NCI-H345 treated with DMSO at 0.1 percent for 48 hours (cell line): ENCODE results near the gene CPSF4.

Source experiments
- DNase-seq: peaks from one replicate; lab custom pipeline; 2025; ENCODE audit not compliant: unreplicated experiment; lab: John Stamatoyannopoulos, UW

CPSF4 gene

GRCh38 chr7:99447943-99448342 is 9.2 kb downstream of the CPSF4 start:
- DNase-seq, result no peak

GRCh38 chr7:99448855-99449254 is 10.1 kb downstream of the CPSF4 start:
- DNase-seq, result no peak

- DNase-seq, result peak; percentile 31
Measured at GRCh38 chr7:99449326-99449725, 10.6 kb downstream of the CPSF4 start.

GRCh38 chr7:99451936-99452335 is 13.2 kb downstream of the CPSF4 start:
- no peak for DNase-seq

- DNase-seq, result no peak
Measured at GRCh38 chr7:99452541-99452940, 13.8 kb downstream of the CPSF4 start.

- no peak for DNase-seq
Measured at GRCh38 chr7:99453105-99453504, 14.4 kb downstream of the CPSF4 start.

- no peak for DNase-seq
Measured at GRCh38 chr7:99455874-99456273, 17.1 kb downstream of the CPSF4 start.

GRCh38 chr7:99456288-99456687 is 17.5 kb downstream of the CPSF4 start:
- DNase-seq, result no peak

- DNase-seq, result no peak
Measured at GRCh38 chr7:99457050-99457649, 18.4 kb downstream of the CPSF4 start.

- no peak for DNase-seq
Measured at GRCh38 chr7:99457650-99458493, 19.1 kb downstream of the CPSF4 start.

- DNase-seq, result no peak
Measured at GRCh38 chr7:99459087-99459486, 20.3 kb downstream of the CPSF4 start.

GRCh38 chr7:99460651-99461050 is 21.9 kb downstream of the CPSF4 start:
- DNase-seq, result no peak

- DNase-seq, result no peak
Measured at GRCh38 chr7:99461221-99461620, 22.5 kb downstream of the CPSF4 start.

- no peak for DNase-seq
Measured at GRCh38 chr7:99465421-99465768, 26.7 kb downstream of the CPSF4 start.

GRCh38 chr7:99468336-99468918 is 29.7 kb downstream of the CPSF4 start:
- no peak for DNase-seq

- DNase-seq, result no peak
Measured at GRCh38 chr7:99469381-99470065, 30.8 kb downstream of the CPSF4 start.

GRCh38 chr7:99472561-99473314 is 34.0 kb downstream of the CPSF4 start, which contains the start of gene ZNF789:
ZNF789 (plus strand) TSS chr7:99472890; CDS start chr7:99476457, 3,567 bp downstream.
- DNase-seq, result peak; percentile 95

- DNase-seq, result no peak
Measured at GRCh38 chr7:99473315-99473596, 34.5 kb downstream of the CPSF4 start.

- DNase-seq, result no peak
Measured at GRCh38 chr7:99476107-99476506, 37.4 kb downstream of the CPSF4 start.

GRCh38 chr7:99478464-99479440 is 40.0 kb downstream of the CPSF4 start:
- no peak for DNase-seq
